Loucy (cell line): ENCODE measurements around the gene NGEF.

Experiments used
- CTCF ChIP-seq: fragments of 200-600 bp; sonication (generic); conservative IDR thresholded peaks from 2 replicates; pipeline ENCODE4 v1.5.1; 2014; ENCODE audit warnings: mild to moderate bottlenecking, antibody characterized with exemption, low read length
- EZH2phosphoT487 ChIP-seq: fragments of 200-600 bp; IDR thresholded peaks from 2 replicates; pipeline ENCODE4 v1.6.1; 2018; ENCODE audit warnings: antibody characterized with exemption, mild to moderate bottlenecking, moderate library complexity, borderline replicate concordance

DNA sequence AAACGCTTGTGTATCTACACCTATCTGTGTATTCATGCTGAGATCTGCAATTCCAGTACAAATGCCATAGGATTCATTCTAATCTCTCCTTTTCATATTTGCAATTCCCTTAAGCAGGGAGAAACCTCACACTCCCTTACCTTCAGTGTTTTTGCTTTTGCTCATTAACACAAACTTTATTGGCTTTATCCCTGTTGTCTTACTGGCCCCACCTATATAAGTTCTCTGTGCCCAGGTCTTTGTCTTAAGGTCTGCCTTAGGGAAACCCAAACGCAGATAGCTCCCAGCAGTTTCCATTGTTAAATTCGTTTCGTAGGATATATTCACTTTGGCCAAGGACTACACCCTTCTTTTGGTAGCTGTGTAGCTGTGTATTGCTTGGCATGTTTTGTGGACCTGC, 147.0 kb downstream of the NGEF start:
- TF ChIP-seq CTCF (no peak), EZH2phosphoT487 (no peak)
